Activated effector memory CD4-positive, alpha-beta T cell treated with anti-CD3 and anti-CD28 coated beads, Interleukin-2, amount 50 U/mL, for 16 hours (primary cell): Measurements from ENCODE around the gene PROK1.
"Not testable (repeated sequence)": the region's sequence is repeated elsewhere in the genome, so short reads cannot be mapped to it uniquely, and the experiment has no call there.

Experiments
- DNase-seq: peaks from one replicate; pipeline ENCODE4 v3.0.0-alpha.2; 2020

Gene PROK1

GRCh38 chr1:110450929-110451328, at the start of gene PROK1:
TSS of gene PROK1 (plus strand) at chr1:110451149. CDS start at chr1:110451217, 68 bp downstream.
- DNase-seq, result no peak

- DNase-seq, result no peak
Observed at GRCh38 chr1:110403805-110404204, 47.1 kb upstream of the PROK1 start.

GRCh38 chr1:110404401-110404800, 46.5 kb upstream of the PROK1 start:
- DNase-seq, result no peak

GRCh38 chr1:110406407-110406806, 44.5 kb upstream of the PROK1 start:
- not testable (repeated sequence) for DNase-seq

GRCh38 chr1:110407260-110408210, 43.4 kb upstream of the PROK1 start, which contains the start of gene LAMTOR5:
TSS of gene LAMTOR5 (minus strand) at chr1:110407694. CDS start at chr1:110407620, 74 bp downstream.
- DNase-seq, result peak; percentile 96

- no peak for DNase-seq
Observed at GRCh38 chr1:110408488-110408887, 42.5 kb upstream of the PROK1 start.

- no peak for DNase-seq
Observed at GRCh38 chr1:110409316-110409715, 41.6 kb upstream of the PROK1 start.

- DNase-seq, result no peak
Observed at GRCh38 chr1:110411173-110411735, 39.7 kb upstream of the PROK1 start.

- DNase-seq, result peak; percentile 87
Observed at GRCh38 chr1:110412576-110412975, 38.4 kb upstream of the PROK1 start.

GRCh38 chr1:110413045-110413444, 37.9 kb upstream of the PROK1 start:
- DNase-seq, result not testable (repeated sequence)

GRCh38 chr1:110418729-110419128, 32.2 kb upstream of the PROK1 start:
- DNase-seq, result no peak

- DNase-seq, result peak; percentile 17
Observed at GRCh38 chr1:110420023-110420662, 30.8 kb upstream of the PROK1 start.

- DNase-seq, result peak; percentile 60
Observed at GRCh38 chr1:110420874-110421793, 29.8 kb upstream of the PROK1 start.

GRCh38 chr1:110424699-110425611, 26.0 kb upstream of the PROK1 start:
- no peak for DNase-seq

GRCh38 chr1:110425612-110426152, 25.3 kb upstream of the PROK1 start:
- DNase-seq, result no peak

GRCh38 chr1:110426854-110427253, 24.1 kb upstream of the PROK1 start:
- no peak for DNase-seq

GRCh38 chr1:110428946-110429345, 22.0 kb upstream of the PROK1 start:
- no peak for DNase-seq

GRCh38 chr1:110430366-110430765, 20.6 kb upstream of the PROK1 start:
- peak; percentile 34 for DNase-seq

GRCh38 chr1:110430901-110431300, 20.0 kb upstream of the PROK1 start:
- DNase-seq, result peak; percentile 10

- DNase-seq, result no peak
Observed at GRCh38 chr1:110433213-110433612, 17.7 kb upstream of the PROK1 start.

- peak; percentile 36 for DNase-seq
Observed at GRCh38 chr1:110433803-110434202, 17.1 kb upstream of the PROK1 start.
